ENCODE measurements around the gene CADM2.

CADM2 gene

GRCh38 chr3:85808755-85809154 is 850.0 kb downstream of the CADM2 start:
- H3K27ac ChIP-seq = no peak overlapping the region
- TF ChIP-seq CTCF (IDR thresholded peaks at IDR 0.05) = no peak
- TF ChIP-seq ZFX (IDR thresholded peaks at IDR 0.05; ENCODE audit: borderline replicate concordance) = no peak

GRCh38 chr3:85821130-85821756 is 862.5 kb downstream of the CADM2 start:
- H3K27ac ChIP-seq = no peak overlapping the region
- TF ChIP-seq ZFX (IDR thresholded peaks at IDR 0.05; ENCODE audit: borderline replicate concordance) = no peak
- peak; percentile 88 for TF ChIP-seq CTCF (IDR thresholded peaks at IDR 0.05)

- TF ChIP-seq CTCF (IDR thresholded peaks at IDR 0.05) (no peak), ZFX (IDR thresholded peaks at IDR 0.05; ENCODE audit: borderline replicate concordance) (no peak)
These were observed 877.2 kb downstream of the CADM2 start for GRCh38 chr3:85835857-85836440.

GRCh38 chr3:85837402-85837801 is 878.6 kb downstream of the CADM2 start:
- no peak for TF ChIP-seq ZFX (IDR thresholded peaks at IDR 0.05; ENCODE audit: borderline replicate concordance)
- TF ChIP-seq CTCF (IDR thresholded peaks at IDR 0.05) = no peak
- H3K27ac ChIP-seq = no peak overlapping the region

More at GRCh38 chr3:85835857-85836440, 877.2 kb downstream of the CADM2 start:
- no peak overlapping the region for H3K27ac ChIP-seq

- TF ChIP-seq ZFX (IDR thresholded peaks at IDR 0.05; ENCODE audit: borderline replicate concordance) (no peak), CTCF (IDR thresholded peaks at IDR 0.05) (no peak)
- H3K27ac ChIP-seq = no peak overlapping the region
These were observed 880.1 kb downstream of the CADM2 start for GRCh38 chr3:85838921-85839320.

GRCh38 chr3:85842081-85842480 is 883.3 kb downstream of the CADM2 start:
- no peak overlapping the region for H3K27ac ChIP-seq
- no peak for TF ChIP-seq ZFX (IDR thresholded peaks at IDR 0.05; ENCODE audit: borderline replicate concordance)
- no peak for TF ChIP-seq CTCF (IDR thresholded peaks at IDR 0.05)

- no peak for TF ChIP-seq ZFX (IDR thresholded peaks at IDR 0.05; ENCODE audit: borderline replicate concordance)
- no peak for TF ChIP-seq CTCF (IDR thresholded peaks at IDR 0.05)
- no peak overlapping the region for H3K27ac ChIP-seq
These were observed 888.2 kb downstream of the CADM2 start for GRCh38 chr3:85846940-85847339.
